ENCODE data around the gene USP1.

Gene USP1, protein sequence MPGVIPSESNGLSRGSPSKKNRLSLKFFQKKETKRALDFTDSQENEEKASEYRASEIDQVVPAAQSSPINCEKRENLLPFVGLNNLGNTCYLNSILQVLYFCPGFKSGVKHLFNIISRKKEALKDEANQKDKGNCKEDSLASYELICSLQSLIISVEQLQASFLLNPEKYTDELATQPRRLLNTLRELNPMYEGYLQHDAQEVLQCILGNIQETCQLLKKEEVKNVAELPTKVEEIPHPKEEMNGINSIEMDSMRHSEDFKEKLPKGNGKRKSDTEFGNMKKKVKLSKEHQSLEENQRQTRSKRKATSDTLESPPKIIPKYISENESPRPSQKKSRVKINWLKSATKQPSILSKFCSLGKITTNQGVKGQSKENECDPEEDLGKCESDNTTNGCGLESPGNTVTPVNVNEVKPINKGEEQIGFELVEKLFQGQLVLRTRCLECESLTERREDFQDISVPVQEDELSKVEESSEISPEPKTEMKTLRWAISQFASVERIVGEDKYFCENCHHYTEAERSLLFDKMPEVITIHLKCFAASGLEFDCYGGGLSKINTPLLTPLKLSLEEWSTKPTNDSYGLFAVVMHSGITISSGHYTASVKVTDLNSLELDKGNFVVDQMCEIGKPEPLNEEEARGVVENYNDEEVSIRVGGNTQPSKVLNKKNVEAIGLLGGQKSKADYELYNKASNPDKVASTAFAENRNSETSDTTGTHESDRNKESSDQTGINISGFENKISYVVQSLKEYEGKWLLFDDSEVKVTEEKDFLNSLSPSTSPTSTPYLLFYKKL

GRCh38 chr1:62436466-62437272 lies at the start of gene USP1:
Gene USP1, plus strand, starts transcription at chr1:62437049. Its CDS starts 2,819 bp downstream, at chr1:62439868.
- TF ChIP-seq CTCF (IDR thresholded peaks at IDR 0.05; ENCODE audit: borderline replicate concordance, control extremely low read depth, extremely low read depth, insufficient read depth, missing control alignments): no peak
- DNase-seq (ENCODE audit: low spot score): peak; percentile 92
- in situ Hi-C loops (cut with MboI; ENCODE audit: low sequenced_read_pairs, unreplicated experiment): no loop called here

DNA sequence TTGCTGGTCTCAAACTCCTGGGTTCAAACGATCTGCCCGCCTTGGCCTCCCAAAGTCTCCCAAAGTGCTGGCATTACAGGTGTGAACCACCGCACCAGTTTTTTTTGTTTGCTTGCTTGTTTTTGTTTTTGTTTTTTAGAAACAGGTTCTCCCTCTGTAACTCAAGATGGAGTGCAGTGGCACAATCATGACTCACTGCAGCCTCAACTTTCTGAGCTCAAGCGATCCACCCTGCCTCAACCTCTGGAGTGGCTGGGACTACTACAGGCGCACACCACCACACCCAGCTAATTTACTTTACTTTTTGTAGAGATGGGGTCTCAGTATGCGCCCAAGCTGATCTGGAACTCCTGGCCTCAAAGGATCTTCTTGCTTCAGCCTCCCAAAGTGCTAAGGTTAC lies 47.3 kb upstream of the USP1 start:
- TF ChIP-seq CTCF (IDR thresholded peaks at IDR 0.05; ENCODE audit: borderline replicate concordance, control extremely low read depth, extremely low read depth, insufficient read depth, missing control alignments): no peak
- no peak for DNase-seq (ENCODE audit: low spot score)
- in situ Hi-C loops (cut with MboI; ENCODE audit: low sequenced_read_pairs, unreplicated experiment): no loop called here

- in situ Hi-C loops (cut with MboI; ENCODE audit: low sequenced_read_pairs, unreplicated experiment): no loop called here
- DNase-seq (ENCODE audit: low spot score): no peak
- TF ChIP-seq CTCF (IDR thresholded peaks at IDR 0.05; ENCODE audit: borderline replicate concordance, control extremely low read depth, extremely low read depth, insufficient read depth, missing control alignments): no peak
These were observed 46.8 kb upstream of the USP1 start for GRCh38 chr1:62390071-62390470.

DNA sequence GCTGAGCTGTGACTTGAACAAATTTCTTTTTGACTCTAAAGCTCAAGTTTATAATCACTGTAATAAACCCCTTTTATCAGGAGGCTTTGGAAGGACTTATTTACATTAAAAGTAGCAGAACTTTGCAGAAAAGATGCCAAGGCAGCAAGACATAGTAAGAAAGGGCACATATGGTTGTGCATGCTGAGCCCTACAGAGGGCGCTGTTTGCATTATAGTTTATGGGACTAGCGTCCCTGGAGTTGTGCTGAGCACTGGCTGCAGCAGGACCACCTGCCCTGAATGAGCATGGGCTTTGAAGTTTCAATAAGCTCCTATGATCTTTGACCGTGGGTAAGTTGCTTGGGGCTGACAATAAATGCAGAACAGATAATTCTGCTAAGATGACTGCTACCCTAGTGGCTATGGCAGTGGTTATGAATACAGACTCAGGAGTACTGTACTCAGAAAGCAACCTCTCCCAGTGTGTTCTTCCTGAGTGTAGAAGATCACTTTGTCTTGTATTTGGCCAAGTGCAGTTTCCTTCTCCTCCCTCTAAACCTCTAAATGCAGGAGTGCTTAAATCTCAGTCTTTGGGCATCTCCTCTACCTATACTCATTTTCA lies 45.4 kb upstream of the USP1 start:
- TF ChIP-seq CTCF (IDR thresholded peaks at IDR 0.05; ENCODE audit: borderline replicate concordance, control extremely low read depth, extremely low read depth, insufficient read depth, missing control alignments): peak; percentile 45
- DNase-seq (ENCODE audit: low spot score): peak; percentile 40
- in situ Hi-C loops (cut with MboI; ENCODE audit: low sequenced_read_pairs, unreplicated experiment): no loop called here

DNA sequence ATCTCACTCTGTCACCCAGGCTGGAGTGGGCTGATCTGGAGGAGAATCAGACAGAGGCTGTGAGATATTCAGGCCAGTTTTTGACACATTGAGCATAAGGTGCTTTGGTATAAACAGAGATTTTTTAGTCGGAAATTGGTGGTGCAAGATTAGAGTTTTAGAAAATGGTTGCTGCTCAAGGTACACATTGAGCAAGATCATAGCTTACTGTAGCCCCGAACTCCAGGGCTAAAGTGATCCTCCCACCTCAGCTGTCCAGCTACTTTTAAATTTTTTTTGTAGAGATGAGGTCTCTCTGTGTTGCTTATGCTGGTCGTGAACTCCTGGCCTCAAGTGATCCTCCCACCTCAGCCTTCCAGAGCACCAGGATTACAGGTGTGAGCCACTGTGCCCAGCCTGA lies 43.9 kb upstream of the USP1 start:
- no peak for DNase-seq (ENCODE audit: low spot score)
- in situ Hi-C loops (cut with MboI; ENCODE audit: low sequenced_read_pairs, unreplicated experiment): no loop called here
- no peak for TF ChIP-seq CTCF (IDR thresholded peaks at IDR 0.05; ENCODE audit: borderline replicate concordance, control extremely low read depth, extremely low read depth, insufficient read depth, missing control alignments)

- in situ Hi-C loops (cut with MboI; ENCODE audit: low sequenced_read_pairs, unreplicated experiment): no loop called here
- DNase-seq (ENCODE audit: low spot score): no peak
- no peak for TF ChIP-seq CTCF (IDR thresholded peaks at IDR 0.05; ENCODE audit: borderline replicate concordance, control extremely low read depth, extremely low read depth, insufficient read depth, missing control alignments)
These were observed 42.2 kb upstream of the USP1 start for GRCh38 chr1:62394646-62395045.

Measured in GM13976 (cell line).